GM12878 (cell line): ENCODE data around the gene SH3GL3.

ENCODE experiments used
- EZH2 ChIP-seq: IDR thresholded peaks from 2 replicates; pipeline ENCODE4 v1.6.1; 2012; ENCODE audit warnings: low read depth, mild to moderate bottlenecking, control low read depth, inconsistent platforms, low read length, borderline replicate concordance; ENCODE audit not compliant: control insufficient read depth
- HDAC6 ChIP-seq: fragments of 200-600 bp; sonication (generic); IDR thresholded peaks from one replicate; pipeline ENCODE4 v1.8.0; 2017; ENCODE audit warnings: antibody characterized with exemption; ENCODE audit not compliant: unreplicated experiment
- POLR2AphosphoS5 ChIP-seq: IDR thresholded peaks from 2 replicates; pipeline ENCODE4 v1.6.1; 2011; ENCODE audit warnings: mild to moderate bottlenecking, low read length, inconsistent platforms
- STAT3 ChIP-seq: IDR thresholded peaks from 2 replicates; pipeline ENCODE4 v1.6.1; 2011; ENCODE audit warnings: low read depth, low read length, improper control_type of control experiment
- TCF12 ChIP-seq: IDR thresholded peaks from 2 replicates; pipeline ENCODE4 v1.6.1; 2011; ENCODE audit warnings: low read depth, mild to moderate bottlenecking, low read length
- YY1 ChIP-seq: IDR thresholded peaks from 2 replicates; pipeline ENCODE4 v1.6.1; 2011; ENCODE audit warnings: low read depth, mild to moderate bottlenecking, low read length
- TF ChIP-seq, protein P1 (sequence below), 3 experiments: IDR thresholded peaks in 2 of 3; conservative IDR thresholded peaks in 1 of 3; 2 replicates each; pipeline ENCODE4 v1.5.1; 2011; ENCODE audit warnings: low read depth in 3 of 3, low read length in 3 of 3, mild to moderate bottlenecking in 3 of 3, control low read depth in 2 of 3, moderate library complexity in 2 of 3, inconsistent platforms in 1 of 3, mixed read lengths in 1 of 3; ENCODE audit not compliant: control insufficient read depth in 2 of 3, insufficient read depth in 1 of 3; ENCODE audit errors: extremely low read depth in 1 of 3
- TF ChIP-seq, protein P2 (sequence below): IDR thresholded peaks from 2 replicates; pipeline ENCODE4 v1.6.1; 2012; ENCODE audit warnings: low read depth, low read length, improper control_type of control experiment

GRCh38 chr15:83547168-83547567 is 100.0 kb downstream of the SH3GL3 start:
- TF ChIP-seq EZH2: no peak
- TF ChIP-seq POLR2AphosphoS5: no peak
- no peak for TF ChIP-seq STAT3
- no peak for TF ChIP-seq HDAC6
- TF ChIP-seq, protein P1, sequence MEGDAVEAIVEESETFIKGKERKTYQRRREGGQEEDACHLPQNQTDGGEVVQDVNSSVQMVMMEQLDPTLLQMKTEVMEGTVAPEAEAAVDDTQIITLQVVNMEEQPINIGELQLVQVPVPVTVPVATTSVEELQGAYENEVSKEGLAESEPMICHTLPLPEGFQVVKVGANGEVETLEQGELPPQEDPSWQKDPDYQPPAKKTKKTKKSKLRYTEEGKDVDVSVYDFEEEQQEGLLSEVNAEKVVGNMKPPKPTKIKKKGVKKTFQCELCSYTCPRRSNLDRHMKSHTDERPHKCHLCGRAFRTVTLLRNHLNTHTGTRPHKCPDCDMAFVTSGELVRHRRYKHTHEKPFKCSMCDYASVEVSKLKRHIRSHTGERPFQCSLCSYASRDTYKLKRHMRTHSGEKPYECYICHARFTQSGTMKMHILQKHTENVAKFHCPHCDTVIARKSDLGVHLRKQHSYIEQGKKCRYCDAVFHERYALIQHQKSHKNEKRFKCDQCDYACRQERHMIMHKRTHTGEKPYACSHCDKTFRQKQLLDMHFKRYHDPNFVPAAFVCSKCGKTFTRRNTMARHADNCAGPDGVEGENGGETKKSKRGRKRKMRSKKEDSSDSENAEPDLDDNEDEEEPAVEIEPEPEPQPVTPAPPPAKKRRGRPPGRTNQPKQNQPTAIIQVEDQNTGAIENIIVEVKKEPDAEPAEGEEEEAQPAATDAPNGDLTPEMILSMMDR (IDR thresholded peaks at IDR 0.05 in 2 of 3, conservative IDR thresholded peaks at IDR 0.05 in 1 of 3; ENCODE audit: control insufficient read depth in 2 of 3, extremely low read depth in 1 of 3, insufficient read depth in 1 of 3, low read depth in 3 of 3, low read length in 3 of 3): no peak
- TF ChIP-seq, protein P2, sequence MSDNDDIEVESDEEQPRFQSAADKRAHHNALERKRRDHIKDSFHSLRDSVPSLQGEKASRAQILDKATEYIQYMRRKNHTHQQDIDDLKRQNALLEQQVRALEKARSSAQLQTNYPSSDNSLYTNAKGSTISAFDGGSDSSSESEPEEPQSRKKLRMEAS: no peak
- TF ChIP-seq TCF12: no peak
- no peak for TF ChIP-seq YY1
